GM18508 (cell line): Measurements from ENCODE around the gene ECM2.

Experiments used
- ATAC-seq: cut with Tn5 transposase; IDR thresholded peaks from one replicate; pipeline ENCODE4 v1.9.1; 2021; ENCODE audit warnings: moderate number of reproducible peaks; ENCODE audit not compliant: insufficient read depth, unreplicated experiment

The ECM2 gene

DNA sequence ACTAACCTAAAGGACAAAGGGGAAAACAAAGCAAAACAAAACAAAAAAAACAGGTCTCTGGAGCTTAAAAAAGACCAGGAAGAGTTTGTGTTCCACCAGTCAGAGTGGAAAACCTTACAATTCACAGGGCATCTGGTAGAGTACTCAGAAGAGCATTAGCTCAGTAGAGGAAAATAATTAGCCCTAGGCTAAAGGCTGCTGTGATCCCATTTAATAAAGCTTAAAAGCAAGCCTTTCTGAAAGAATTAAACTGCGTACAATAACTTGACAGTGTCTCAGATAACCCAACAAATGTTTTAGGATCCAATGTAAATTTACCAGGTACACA is 7.3 kb downstream of the ECM2 start:
- ATAC-seq = no peak

DNA sequence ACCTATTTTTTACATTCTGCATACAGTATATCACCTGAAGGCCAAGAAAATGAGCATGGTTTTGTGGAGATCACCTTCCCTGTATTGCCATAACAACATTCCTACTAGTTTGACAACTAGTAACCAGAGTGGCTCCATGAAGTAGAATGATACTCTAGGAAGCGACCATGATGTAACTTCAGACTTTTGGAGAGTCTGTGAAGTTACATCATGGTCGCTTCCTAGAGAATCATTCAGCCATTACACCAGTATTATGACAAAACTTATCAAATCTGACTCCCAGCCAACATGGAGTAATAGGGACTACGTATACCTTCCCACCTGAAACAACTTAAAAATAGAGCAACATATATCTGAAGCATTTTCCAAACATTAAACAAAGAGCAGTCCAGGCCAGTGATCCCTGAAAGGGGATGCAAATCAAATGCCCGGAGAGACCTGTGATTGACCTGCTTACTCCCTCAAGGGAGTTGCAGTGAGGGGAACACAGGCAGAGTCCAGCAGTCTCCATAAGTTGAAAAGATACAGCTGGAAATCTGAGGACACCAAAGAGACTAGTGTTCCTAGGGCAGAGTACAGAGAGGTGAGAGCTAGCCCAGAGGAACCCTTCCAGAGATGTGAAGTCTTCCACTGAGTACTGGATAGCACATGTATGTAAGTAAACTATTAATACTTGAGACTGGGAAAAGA is 7.8 kb downstream of the ECM2 start:
- ATAC-seq = no peak

DNA sequence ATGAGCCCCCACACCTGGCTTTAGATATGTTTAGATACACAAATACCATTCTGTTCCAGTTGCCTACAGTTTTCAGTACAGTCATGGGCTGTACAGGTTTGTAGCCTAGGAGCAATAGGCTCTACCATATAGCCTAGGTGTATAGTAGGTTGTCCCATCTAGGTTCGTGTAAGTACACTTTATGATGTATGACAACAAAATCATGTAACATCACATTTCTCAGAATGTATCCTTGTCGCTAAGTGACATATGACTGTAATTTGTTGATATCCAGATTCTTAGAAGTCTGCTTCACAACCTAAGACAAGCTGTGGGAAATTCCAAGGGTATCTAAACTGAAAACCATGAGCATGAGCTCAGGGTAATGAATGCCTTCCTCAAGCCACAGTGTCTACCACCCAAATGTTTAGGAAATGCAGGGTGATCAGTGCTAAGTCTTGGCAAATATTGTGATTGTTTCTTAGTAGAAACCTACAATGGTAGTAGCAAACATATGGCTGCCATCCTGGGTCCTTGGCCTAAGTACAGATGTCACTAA is 8.4 kb downstream of the ECM2 start:
- no peak for ATAC-seq

DNA sequence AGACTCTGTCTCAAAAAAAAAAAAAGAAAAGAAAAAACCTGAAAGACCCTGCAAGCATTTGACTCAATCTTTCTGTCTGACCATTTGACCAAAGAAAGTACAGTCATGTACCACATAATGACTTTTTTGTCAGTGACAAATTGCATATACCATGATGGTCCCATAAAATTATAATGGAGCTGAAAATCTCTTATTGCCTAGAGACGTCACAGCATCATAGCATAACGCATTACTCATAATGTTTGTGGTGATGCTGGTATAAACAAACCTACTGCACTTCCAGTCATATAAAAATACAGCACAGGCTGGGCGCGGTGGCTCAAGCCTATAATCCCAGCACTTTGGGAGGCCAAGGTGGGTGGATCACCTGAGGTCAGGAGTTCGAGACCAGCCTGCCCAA is 10.5 kb downstream of the ECM2 start:
- no peak for ATAC-seq

DNA sequence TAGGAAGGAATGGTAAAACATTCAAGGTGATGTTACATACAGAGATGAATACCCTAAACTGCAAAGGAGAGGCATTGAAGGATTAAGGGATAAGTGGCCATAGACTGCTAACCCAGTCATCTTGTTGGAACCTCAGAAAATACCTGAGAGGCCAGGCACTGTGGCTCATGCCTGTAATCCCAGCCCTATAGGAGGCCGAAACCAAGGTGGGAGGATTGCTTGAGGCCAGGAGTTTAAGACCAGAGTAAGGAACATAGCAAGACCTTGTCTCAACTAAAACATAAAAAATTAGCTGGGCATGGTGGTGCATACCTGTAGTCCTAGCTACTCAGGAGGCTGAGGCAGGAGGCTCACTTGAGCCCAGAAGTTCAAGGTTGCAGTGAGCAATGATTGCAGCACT is 10.9 kb downstream of the ECM2 start:
- no peak for ATAC-seq

DNA sequence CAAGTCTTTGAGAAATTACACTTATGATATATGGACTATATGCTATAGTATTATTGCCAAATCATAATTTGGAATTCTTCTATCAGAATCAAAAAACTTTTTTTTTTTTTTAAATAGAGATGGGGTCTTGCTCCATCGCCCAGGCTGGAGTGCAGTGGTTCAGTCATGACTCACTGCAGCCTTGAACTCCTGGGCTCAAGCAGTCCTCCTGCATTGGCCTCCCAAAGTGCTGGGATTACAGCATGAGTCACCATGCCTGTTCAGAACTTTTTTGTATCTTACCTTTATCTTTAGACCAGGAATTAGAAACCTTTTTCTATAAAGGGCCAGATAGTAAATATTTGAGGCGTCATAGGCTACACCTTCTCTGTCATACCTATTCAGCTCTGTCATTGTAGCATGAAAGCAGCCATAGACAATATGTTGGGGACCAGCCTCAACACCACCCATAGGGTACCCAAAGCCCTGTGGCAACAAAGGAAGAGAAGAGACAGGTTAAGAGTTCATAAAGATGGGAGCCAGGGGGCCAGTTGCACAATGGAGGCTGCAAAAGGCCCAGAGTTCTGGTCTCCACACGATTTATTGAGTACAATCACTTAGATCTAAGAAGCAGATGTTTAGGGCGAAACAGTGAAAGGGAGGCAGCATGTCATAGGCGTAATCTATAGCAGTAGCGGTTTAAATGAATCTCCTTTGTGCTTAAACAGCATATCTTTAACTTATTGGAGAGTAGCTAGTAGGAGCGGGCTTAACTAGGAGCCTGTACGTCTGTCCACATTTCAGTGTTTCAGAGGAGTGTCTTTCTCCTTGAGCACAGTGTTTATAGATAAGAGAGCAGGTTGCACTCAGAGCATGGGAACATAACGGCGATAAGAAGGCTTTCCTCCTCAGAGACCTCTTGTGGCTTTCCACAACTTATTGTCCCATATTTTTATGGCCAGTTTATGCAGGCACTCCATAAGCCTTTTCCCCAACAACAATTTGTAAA is 12.5 kb downstream of the ECM2 start:
- no peak for ATAC-seq

DNA sequence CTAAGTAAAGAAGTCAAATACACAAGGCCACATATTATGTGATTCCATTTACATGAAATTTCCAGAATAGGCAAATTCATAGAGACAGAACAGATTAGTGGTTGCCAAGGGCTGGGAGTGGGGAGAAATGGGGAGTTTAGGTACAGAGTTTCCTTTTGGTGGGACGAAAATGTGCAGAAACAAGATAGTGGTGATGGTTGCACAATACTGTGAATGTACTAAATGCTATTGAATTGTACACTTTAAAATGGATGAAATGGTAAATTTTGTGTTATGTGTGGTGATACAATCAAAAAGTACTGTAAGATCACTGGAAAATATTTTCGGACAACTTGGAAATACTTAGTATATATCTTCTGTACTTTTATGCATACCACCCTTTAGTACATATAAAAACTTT is 15.0 kb downstream of the ECM2 start:
- ATAC-seq = no peak

DNA sequence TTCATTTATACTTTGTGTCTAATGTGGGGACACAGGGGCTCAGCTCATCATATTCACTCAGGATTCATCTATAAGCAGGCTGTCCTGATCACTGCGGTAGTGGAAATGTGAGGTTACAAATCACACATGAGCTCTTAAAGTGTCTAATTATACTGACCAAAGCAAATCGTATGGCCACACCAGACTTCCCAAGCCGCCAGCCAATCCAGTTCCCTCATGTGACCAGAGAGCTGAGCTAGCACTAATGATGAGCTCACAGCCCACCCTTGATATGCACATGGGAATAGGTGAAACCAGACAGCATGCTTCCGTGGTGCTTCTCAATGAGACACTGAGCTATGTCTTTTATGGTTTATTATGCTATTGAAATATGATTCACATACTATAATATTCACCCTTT is 17.6 kb downstream of the ECM2 start:
- ATAC-seq = no peak

DNA sequence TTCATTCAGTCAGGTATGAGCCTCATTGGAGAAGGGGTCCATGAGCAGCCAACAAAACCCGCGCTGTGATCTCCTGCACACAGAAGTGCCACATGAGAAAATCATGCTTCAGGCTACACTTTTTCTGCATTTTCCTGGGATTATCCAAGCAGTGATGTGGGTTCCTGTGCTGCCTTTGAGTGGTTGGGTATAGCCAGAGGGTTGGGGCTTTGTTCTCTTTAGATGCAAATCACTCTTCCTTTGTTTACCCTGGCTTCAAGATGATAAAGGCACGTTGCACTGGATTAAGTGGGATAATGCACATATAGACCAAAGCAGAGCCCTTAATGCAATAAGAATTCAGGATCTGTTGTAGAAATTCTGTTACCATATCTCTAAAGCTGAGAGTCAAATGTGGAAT is 18.7 kb downstream of the ECM2 start:
- ATAC-seq = no peak

DNA sequence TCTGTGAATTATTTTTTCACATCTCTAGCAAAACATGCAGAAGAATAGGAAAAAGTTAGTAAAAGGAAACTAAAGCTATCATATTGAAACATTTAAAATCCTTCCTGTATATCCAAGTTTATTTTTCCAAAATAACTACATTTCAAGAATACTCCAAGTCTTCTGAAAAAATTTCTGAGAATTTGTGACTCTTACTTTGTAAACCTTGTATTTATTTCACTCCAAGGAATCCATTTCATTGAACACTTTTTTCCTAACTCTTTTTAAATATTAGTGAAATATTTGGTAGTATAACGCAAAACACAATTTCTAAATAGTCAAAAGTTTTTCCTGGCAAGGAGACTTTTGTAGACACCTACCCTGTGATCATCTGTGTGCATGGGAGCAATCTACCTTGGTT is 19.3 kb downstream of the ECM2 start:
- no peak for ATAC-seq

DNA sequence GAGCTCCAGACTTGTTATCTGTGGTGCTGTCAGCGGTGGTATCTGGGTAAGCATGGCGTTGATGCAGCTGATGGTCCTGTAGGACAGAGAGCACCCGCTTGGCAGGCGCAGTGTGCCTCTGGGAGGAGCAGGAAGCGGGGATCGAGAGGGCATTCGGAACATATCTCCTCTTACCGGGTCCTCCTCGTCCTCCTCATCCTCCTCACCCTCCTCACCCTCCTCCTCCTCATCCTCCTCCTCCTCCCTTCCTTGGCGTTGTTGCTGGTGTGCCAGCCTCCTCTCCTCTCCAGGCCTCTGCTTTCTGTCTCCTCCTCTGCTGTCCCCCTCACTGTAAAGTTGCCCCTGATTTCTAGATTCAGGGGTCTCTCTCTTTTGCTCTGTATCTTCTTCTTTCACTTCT is 21.2 kb downstream of the ECM2 start:
- no peak for ATAC-seq

DNA sequence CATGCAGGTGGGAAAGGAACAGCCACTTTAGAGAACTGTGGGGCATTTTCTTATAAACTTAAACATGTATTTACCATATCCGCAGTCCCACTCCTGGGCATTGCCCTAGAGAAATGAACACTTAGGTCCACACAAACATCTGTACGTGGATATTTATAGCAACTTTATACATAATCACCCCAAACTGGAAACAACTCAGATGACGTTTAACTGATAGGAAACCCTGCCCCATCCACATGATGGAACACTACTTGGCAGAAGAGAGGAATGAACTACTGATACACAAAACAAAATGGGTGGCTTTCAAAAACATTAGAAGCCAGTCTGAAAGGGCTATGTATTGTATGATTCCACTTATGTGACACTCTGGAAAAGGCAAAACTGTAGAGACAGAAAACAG is 22.4 kb downstream of the ECM2 start:
- ATAC-seq = no peak

DNA sequence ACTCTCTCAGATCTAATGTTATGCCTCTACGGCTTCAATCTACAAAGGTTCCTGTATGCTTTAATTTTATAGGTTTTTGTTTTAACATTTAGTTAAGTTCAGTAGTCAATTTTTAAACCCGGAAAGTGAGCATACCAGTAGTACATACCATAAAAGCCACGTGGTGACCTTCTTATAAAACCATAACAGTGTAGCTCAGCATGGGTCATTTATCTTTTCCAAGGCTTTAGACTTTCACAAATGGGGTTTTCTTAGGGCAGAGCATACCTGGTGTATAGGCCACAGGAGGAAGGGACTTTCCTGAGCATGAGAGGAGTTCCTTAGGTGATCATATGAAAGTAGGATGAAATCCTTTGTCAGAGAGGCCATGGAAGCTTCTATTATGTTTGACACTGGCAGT is 23.2 kb downstream of the ECM2 start:
- no peak for ATAC-seq

DNA sequence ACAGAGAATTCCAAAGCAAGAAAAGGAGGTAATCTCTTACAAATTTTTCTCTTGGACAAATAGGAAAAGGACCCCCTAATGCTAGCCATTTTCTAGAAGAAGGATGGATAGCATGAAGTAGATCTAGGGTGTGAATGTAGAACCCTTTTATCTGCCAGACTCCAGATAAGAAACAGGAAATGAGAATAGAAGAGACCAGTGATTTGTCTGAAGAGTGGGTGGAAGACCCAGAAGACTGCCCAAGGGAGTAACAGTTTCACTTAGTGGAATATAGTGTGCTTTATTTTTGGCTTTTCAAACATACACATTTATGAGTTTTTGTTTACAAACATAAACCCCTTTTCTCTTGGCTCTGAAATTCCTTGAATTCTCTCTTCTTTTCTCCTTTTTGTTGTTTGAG is 25.0 kb downstream of the ECM2 start:
- no peak for ATAC-seq

DNA sequence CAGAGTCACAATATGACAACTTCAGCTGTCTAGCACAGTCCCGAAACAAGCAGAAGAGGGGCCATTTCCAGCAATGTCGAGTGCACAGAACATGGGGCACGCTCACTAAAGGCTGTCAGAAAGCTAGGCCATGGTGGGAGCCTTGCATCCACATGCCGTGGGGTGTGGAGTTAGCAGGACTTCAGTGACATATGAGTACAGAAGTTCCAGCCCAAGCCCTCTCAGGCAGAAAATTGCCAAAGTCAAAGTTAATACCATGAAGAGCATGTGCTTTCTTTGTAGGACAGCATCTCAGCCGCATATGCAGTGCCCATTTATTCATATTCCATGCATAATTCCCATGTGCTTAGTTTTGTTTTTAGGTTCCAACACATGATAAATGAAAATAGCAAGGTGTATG is 26.7 kb downstream of the ECM2 start:
- no peak for ATAC-seq

DNA sequence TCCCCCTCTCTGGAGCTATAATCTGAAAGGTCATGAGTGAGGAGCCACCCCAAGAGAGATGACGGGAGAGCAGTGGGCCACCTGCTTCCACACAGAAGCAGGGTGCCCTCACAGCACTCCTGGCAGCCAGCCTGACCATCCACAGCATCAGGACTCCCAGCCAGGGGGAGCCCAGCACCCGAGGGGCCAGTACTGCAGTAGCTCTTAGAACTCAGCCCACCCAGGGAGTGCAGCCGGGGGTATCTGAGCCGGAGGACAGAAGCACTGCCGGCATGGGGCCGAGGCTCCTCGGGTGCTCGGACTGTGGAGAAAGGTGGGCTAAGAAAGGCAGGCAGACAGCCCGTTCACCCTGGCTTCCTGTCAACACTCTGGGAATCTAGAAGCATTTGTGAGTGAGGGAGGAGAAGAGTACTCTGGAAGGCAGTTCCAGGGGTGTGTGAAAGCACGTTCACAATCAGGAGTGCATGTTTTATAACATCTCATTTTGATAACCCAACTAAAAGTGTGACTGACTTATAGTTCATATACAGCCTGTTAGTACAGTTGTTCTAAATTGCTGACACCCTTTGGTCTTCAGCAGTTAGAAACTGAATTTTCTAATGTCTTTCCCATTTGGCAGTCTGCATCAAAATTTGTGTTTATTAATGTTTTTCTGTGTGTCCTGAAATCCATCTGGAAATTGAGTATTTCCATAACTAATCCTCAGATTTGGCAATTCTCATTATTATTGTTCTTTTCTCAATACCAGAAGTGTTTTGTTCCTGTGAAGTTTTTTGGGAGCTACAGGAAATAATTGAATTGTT is 27.6 kb downstream of the ECM2 start:
- ATAC-seq = no peak

DNA sequence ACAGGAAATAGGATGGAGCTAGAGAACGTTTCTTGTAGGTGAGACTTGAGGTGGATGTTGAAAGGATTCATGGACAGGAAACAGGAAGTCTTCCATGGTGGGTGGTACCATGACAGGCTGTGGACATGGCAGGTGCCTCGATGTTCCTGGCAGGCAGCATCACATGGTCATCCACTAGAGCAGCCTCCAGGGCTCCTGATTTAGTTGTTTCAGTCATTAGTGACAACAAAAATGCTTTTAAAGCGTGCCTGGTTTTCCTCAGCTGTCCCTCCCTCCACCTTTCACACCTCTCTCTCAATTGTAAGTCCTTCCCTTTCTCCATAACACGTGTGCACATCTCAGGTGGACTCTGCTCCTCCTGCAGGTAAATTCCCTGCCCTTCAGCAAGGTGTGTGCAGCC is 28.3 kb downstream of the ECM2 start:
- no peak for ATAC-seq

DNA sequence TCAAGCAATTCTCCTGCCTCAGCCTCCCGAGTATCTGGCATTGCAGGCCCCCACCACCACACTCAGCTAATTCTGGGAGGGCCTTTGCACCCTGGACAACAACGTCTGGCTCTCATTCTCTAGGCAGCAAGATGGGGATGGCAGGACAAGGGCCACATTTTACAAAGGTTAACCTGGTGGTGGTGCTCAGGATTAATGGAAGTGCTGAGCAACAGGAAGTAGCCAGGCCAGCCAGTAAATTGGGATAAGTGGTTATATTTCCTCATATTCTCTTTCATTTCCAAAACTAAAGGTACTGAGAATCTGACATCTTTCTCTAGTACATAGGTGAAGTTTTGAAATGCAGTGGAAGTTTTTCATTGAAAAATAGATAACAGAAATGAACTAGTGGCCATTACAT is 28.8 kb downstream of the ECM2 start:
- no peak for ATAC-seq

DNA sequence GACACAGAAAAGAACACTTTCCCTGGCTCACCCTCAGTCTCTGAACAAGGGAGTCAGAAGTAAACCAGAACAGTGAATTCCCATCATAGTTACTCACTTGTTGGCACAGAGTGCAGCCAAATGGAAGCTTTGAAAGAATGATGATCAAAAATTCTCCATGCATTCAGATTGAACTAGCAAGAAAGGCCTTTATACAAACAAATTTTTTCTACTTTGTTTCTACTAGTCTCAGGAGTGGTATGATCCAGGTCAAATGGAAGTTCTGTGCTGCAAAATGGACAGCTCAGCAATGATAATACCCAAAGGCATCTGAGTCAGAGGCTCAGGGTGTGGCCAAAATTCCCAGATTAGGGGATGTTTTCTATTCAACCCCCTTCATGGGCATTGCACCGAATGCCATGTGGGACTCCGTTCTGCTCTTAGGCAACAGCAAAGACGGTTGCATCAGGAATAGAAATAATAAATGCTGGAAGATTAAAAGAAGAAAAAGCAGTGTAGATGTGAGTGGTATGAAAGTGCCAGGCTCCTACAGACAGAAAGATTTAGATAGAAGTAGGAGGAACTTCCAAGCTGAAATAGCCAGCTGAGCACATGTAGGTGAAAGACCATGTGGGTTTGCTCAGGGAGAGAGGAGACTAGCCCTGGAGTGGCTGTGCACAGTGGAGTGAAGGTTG is 29.5 kb downstream of the ECM2 start:
- no peak for ATAC-seq

DNA sequence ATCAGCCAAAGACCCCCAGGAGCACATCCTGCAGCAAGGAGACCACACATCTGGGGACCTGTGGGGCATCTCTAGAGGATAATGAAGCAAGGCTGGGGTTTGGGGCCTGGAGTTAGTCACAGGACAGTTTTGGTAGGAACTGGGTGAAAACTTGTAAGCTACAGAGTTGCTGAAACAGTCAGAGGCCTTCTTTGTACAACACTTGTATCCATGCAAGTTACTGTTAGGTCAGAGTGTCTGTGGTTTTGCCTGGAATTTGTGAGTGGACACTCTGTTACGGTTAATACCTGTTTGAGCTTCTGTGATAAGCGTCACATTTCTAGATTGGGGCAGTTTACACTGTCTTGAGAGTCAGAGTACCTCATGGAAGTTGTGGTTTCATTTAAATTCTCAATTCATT is 30.9 kb downstream of the ECM2 start:
- no peak for ATAC-seq
